ENCODE data around the gene RBMS3.

GRCh38 chr3:29331035-29331434 is 50.2 kb downstream of the RBMS3 start:
- TF ChIP-seq CTCF (conservative IDR thresholded peaks at IDR 0.05; ENCODE audit: low read depth in 2 of 2) (no peak), EZH2 (IDR thresholded peaks at IDR 0.05; ENCODE audit: low read depth, unreplicated experiment) (no peak), POLR2AphosphoS5 (IDR thresholded peaks at IDR 0.05; ENCODE audit: low read depth) (no peak), NANOG (IDR thresholded peaks at IDR 0.05; ENCODE audit: borderline replicate concordance) (no peak), REST (IDR thresholded peaks at IDR 0.05; ENCODE audit: unreplicated experiment) (no peak), JUNB (IDR thresholded peaks at IDR 0.05; ENCODE audit: unreplicated experiment) (no peak), ETS1 (IDR thresholded peaks at IDR 0.05) (no peak), EZH2phosphoT487 (IDR thresholded peaks at IDR 0.05; ENCODE audit: unreplicated experiment) (no peak), ZNF331 (CRISPR knock-in tag; IDR thresholded peaks at IDR 0.05; ENCODE audit: low read depth) (no peak), CREB1 (CRISPR knock-in tag; IDR thresholded peaks at IDR 0.05; ENCODE audit: low read depth) (no peak), ZNF462 (CRISPR knock-in tag; IDR thresholded peaks at IDR 0.05) (no peak), STAT1 (IDR thresholded peaks at IDR 0.05; ENCODE audit: unreplicated experiment) (no peak), ZNF114 (CRISPR knock-in tag; IDR thresholded peaks at IDR 0.05) (no peak)
